Esophagus muscularis mucosa (tissue), 2 donors: ENCODE results near the gene IGSF6.

Experiments used
- EP300 ChIP-seq: sonication (generic); formaldehyde crosslinking; IDR thresholded peaks from one replicate; pipeline ENCODE4 v1.6.1; 2017; ENCODE audit warnings: antibody characterized with exemption
- POLR2A ChIP-seq: fragments of 450-650 bp; IDR thresholded peaks from one replicate; pipeline ENCODE4 v1.6.1; 2017; ENCODE audit warnings: antibody characterized with exemption, moderate library complexity, mild to moderate bottlenecking, low read depth

DNA sequence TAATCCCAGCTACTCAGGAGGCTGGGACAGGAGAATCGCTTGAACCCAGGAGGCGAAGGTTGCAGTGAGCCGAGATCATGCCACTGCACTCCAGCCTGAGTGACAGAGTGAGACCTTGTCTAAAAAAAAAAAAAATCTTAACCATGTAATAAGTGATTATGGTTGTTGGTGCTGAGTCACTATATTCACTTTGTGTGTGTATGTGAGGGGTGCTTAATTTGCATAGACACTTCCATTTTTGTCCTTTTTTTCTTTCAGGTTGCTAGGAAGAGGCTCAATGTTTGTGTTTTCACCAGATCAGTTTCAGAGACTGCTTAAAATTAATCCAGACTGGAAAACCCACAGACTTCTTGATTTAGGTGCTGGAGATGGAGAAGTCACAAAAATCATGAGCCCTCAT is 34.8 kb downstream of the IGSF6 start:
- no peak for TF ChIP-seq POLR2A
- TF ChIP-seq EP300: no peak
